ENCODE results near the gene USP43.

Gene USP43

GRCh38 chr17:9676084-9676483 is 30.8 kb downstream of the USP43 start:
- Histone ChIP-seq H4K20me1 (ENCODE audit: control insufficient read depth, insufficient read depth, low read depth, low read length) (no peaks in the 10 kb centered on the region), H3K4me2 (ENCODE audit: low read length) (no peak overlapping the region), H3K27ac (ENCODE audit: low read depth, low read length) (no peak overlapping the region), H3F3A (ENCODE audit: control insufficient read depth, insufficient read depth) (no peaks in the 10 kb centered on the region), H3K79me2 (ENCODE audit: control insufficient read depth, low read length) (no peaks in the 10 kb centered on the region), H3K4me3 (ENCODE audit: low read length) (no peak overlapping the region), H3K36me3 (ENCODE audit: control insufficient read depth, low read length) (no peaks in the 10 kb centered on the region), H3K27me3 (ENCODE audit: control insufficient read depth, low read length) (no peaks in the 10 kb centered on the region; the same call in 1 of the 2 replicates), H3K4me1 (ENCODE audit: control insufficient read depth, low read length) (no peaks in the 10 kb centered on the region), H3K9me2 (replicated peaks; ENCODE audit: control insufficient read depth, low read length) (no peaks in the 10 kb centered on the region), H3K9me3 (ENCODE audit: control insufficient read depth, insufficient read depth, low read length) (peaks cover 8% of the 10 kb centered on the region)
- TF ChIP-seq EZH2phosphoT487 (IDR thresholded peaks at IDR 0.05; ENCODE audit: borderline replicate concordance, low read length) (no peak), CTCF (IDR thresholded peaks at IDR 0.05; ENCODE audit: low read depth, low read length, poor library complexity, severe bottlenecking) (no peak)

GRCh38 chr17:9676820-9677310 is 31.5 kb downstream of the USP43 start:
- Histone ChIP-seq H3F3A (ENCODE audit: control insufficient read depth, insufficient read depth) (no peaks in the 10 kb centered on the region), H3K9me3 (ENCODE audit: control insufficient read depth, insufficient read depth, low read length) (peaks cover 8% of the 10 kb centered on the region), H3K4me2 (ENCODE audit: low read length) (no peak overlapping the region), H3K27me3 (ENCODE audit: control insufficient read depth, low read length) (no peaks in the 10 kb centered on the region; the same call in 1 of the 2 replicates), H3K4me1 (ENCODE audit: control insufficient read depth, low read length) (no peaks in the 10 kb centered on the region), H3K79me2 (ENCODE audit: control insufficient read depth, low read length) (no peaks in the 10 kb centered on the region), H3K4me3 (ENCODE audit: low read length) (no peak overlapping the region), H4K20me1 (ENCODE audit: control insufficient read depth, insufficient read depth, low read depth, low read length) (no peaks in the 10 kb centered on the region), H3K27ac (ENCODE audit: low read depth, low read length) (no peak overlapping the region), H3K9me2 (replicated peaks; ENCODE audit: control insufficient read depth, low read length) (no peaks in the 10 kb centered on the region), H3K36me3 (ENCODE audit: control insufficient read depth, low read length) (no peaks in the 10 kb centered on the region)
- no peak for TF ChIP-seq CTCF (IDR thresholded peaks at IDR 0.05; ENCODE audit: low read depth, low read length, poor library complexity, severe bottlenecking)
- TF ChIP-seq EZH2phosphoT487 (IDR thresholded peaks at IDR 0.05; ENCODE audit: borderline replicate concordance, low read length), result no peak

GRCh38 chr17:9677411-9677810 is 32.1 kb downstream of the USP43 start:
- TF ChIP-seq CTCF (IDR thresholded peaks at IDR 0.05; ENCODE audit: low read depth, low read length, poor library complexity, severe bottlenecking) (no peak), EZH2phosphoT487 (IDR thresholded peaks at IDR 0.05; ENCODE audit: borderline replicate concordance, low read length) (no peak)
- H3K4me2 ChIP-seq (ENCODE audit: low read length), result no peak overlapping the region
- H3K4me3 ChIP-seq (ENCODE audit: low read length), result no peak overlapping the region
- no peaks in the 10 kb centered on the region; the same call in 1 of the 2 replicates for H3K27me3 ChIP-seq (ENCODE audit: control insufficient read depth, low read length)
- no peak overlapping the region for H3K27ac ChIP-seq (ENCODE audit: low read depth, low read length)
- H3K4me1 ChIP-seq (ENCODE audit: control insufficient read depth, low read length), result no peaks in the 10 kb centered on the region
- no peaks in the 10 kb centered on the region for H3K9me2 ChIP-seq (replicated peaks; ENCODE audit: control insufficient read depth, low read length)
- H4K20me1 ChIP-seq (ENCODE audit: control insufficient read depth, insufficient read depth, low read depth, low read length), result no peaks in the 10 kb centered on the region
- H3K9me3 ChIP-seq (ENCODE audit: control insufficient read depth, insufficient read depth, low read length), result peaks cover 8% of the 10 kb centered on the region
- H3F3A ChIP-seq (ENCODE audit: control insufficient read depth, insufficient read depth), result no peaks in the 10 kb centered on the region
- H3K79me2 ChIP-seq (ENCODE audit: control insufficient read depth, low read length), result no peaks in the 10 kb centered on the region
- H3K36me3 ChIP-seq (ENCODE audit: control insufficient read depth, low read length), result no peaks in the 10 kb centered on the region
